K562 (cell line): ENCODE measurements around the gene GIGYF2. TPM values are rescaled to one million over a fixed set of nuclear protein-coding genes. Genes with fewer than 3 reads are reported as not detected.

Experiments used
- ATAC-seq: fragments of 200-7000 bp; cut with Tn5 transposase; 3 replicates; pipeline ENCODE4 v1.9.1; 2020; ENCODE audit warnings: moderate library complexity
- BruUV-seq: library from RNA; stranded (reverse); fragments of 400-500 nt; replicated peaks from 2 replicates; lab custom pipeline; 2021; lab: Mats Ljungman, UMichigan
- CTCF ChIA-PET: fragments of 300-600 bp; formaldehyde crosslinking; extraction: SDS; loops from one replicate; lab custom pipeline; 2021; ENCODE audit warnings: low intra/inter-chr PET ratio; lab: Yijun Ruan, JAX
- POLR2A ChIA-PET: fragments of 300-600, 350-650 bp; sonication (Branson Sonifier 250); formaldehyde crosslinking; extraction: SDS; loops from one replicate; lab custom pipeline; 2021; ENCODE audit warnings: antibody characterized with exemption, inconsistent platforms; lab: Yijun Ruan, JAX
- DNase-seq, 4 experiments: peaks; one replicate each; pipeline versions ENCODE4 v3.0.0 to v3.0.0-alpha.2; 2011 to 2018; ENCODE audit warnings: low spot score in 3 of 4, mixed read lengths in 3 of 4; ENCODE audit errors: extremely low read depth in 1 of 4
- FAIRE-seq: peaks from 2 replicates; lab custom pipeline; 2011; peaks lifted over from hg19 to GRCh38; lab: Jason Lieb, UNC
- H2AFZ ChIP-seq: 2 replicates; pipeline ENCODE4 v1.6.0; 2011; ENCODE audit warnings: low read depth, low read length, control low read depth, inconsistent platforms
- H3K27ac ChIP-seq: fragments of 200-600 bp; 3 replicates; pipeline ENCODE4 v1.8.0; 2011; ENCODE audit warnings: low read depth, mild to moderate bottlenecking, control low read depth, inconsistent platforms, low read length, moderate library complexity, mixed read lengths; ENCODE audit errors: extremely low read depth
- H3K27me3 ChIP-seq, 2 experiments: fragments of 300-600 bp in 1 of 2; 2 replicates in 1 of 2; 3 replicates in 1 of 2; pipeline versions ENCODE4 v1.6.0 to v1.8.0; 2011; ENCODE audit warnings: inconsistent platforms in 2 of 2, low read length in 2 of 2, mild to moderate bottlenecking in 1 of 2, mixed read lengths in 1 of 2, moderate library complexity in 1 of 2; ENCODE audit not compliant: control insufficient read depth in 2 of 2, insufficient read depth in 2 of 2
- H3K36me3 ChIP-seq: fragments of 300-600 bp; 3 replicates; pipeline ENCODE4 v1.8.0; 2011; ENCODE audit warnings: mild to moderate bottlenecking, low read length, inconsistent platforms; ENCODE audit not compliant: control insufficient read depth, insufficient read depth
- H3K4me1 ChIP-seq, 2 experiments: fragments of 200-600 bp in 1 of 2; replicated peaks in 1 of 2; 2 replicates in 1 of 2; 3 replicates in 1 of 2; pipeline versions ENCODE4 v1.5.1 to v1.8.0; 2011; ENCODE audit warnings: inconsistent platforms in 2 of 2, low read length in 2 of 2, mild to moderate bottlenecking in 1 of 2, mixed read lengths in 1 of 2, moderate library complexity in 1 of 2; ENCODE audit not compliant: control insufficient read depth in 2 of 2, insufficient read depth in 2 of 2
- H3K4me2 ChIP-seq: 2 replicates; pipeline ENCODE4 v1.6.1; 2011; ENCODE audit warnings: low read length, control low read depth, inconsistent platforms, mixed read lengths; ENCODE audit not compliant: insufficient read depth
- H3K4me3 ChIP-seq: fragments of 200-600 bp; sonication (generic), shearing (Covaris generic); 2 replicates; pipeline ENCODE4 v1.5.1; 2016; ENCODE audit warnings: control low read depth, inconsistent platforms
- H3K79me2 ChIP-seq: fragments of 200-600 bp; 3 replicates; pipeline ENCODE4 v1.8.0; 2011; ENCODE audit warnings: low read length, inconsistent platforms; ENCODE audit not compliant: control insufficient read depth, insufficient read depth
- H3K9ac ChIP-seq, 2 experiments: 2 replicates each; pipeline versions ENCODE4 v1.6.0 to v1.6.1; 2011; ENCODE audit warnings: low read depth in 2 of 2, low read length in 2 of 2, control low read depth in 1 of 2, inconsistent platforms in 1 of 2, mild to moderate bottlenecking in 1 of 2, mixed read lengths in 1 of 2; ENCODE audit not compliant: insufficient read depth in 1 of 2
- H3K9me1 ChIP-seq: one replicate; pipeline ENCODE4 v1.6.0; 2011; ENCODE audit warnings: inconsistent platforms, mild to moderate bottlenecking, low read length, moderate library complexity; ENCODE audit not compliant: control insufficient read depth, insufficient read depth
- H3K9me3 ChIP-seq: replicated peaks from 2 replicates; pipeline ENCODE4 v1.5.1; 2011; ENCODE audit warnings: low read depth, low read length, inconsistent platforms; ENCODE audit not compliant: control insufficient read depth, insufficient read depth
- H4K20me1 ChIP-seq: replicated peaks from 2 replicates; pipeline ENCODE4 v1.6.1; 2011; ENCODE audit warnings: low read length, inconsistent platforms, mixed read lengths; ENCODE audit not compliant: control insufficient read depth, insufficient read depth
- ETS2 ChIP-seq: IDR thresholded peaks from 2 replicates; pipeline ENCODE4 v1.6.1; 2016; ENCODE audit warnings: borderline replicate concordance, missing genetic modification characterization, mild to moderate bottlenecking, moderate library complexity, missing compliant biosample characterization; ENCODE audit not compliant: poor library complexity, severe bottlenecking
- GATA2 ChIP-seq: sonication (generic); formaldehyde crosslinking; IDR thresholded peaks from 2 replicates; pipeline ENCODE4 v1.4.0; 2020; ENCODE audit warnings: mild to moderate bottlenecking, missing genetic modification reagents
- MAFG ChIP-seq: fragments of 450-650 bp; conservative IDR thresholded peaks from 2 replicates; pipeline ENCODE4 v1.6.1; 2016; ENCODE audit warnings: missing genetic modification characterization, missing compliant biosample characterization
- SLC30A9 ChIP-seq: fragments of 250-450 bp; sonication (Bioruptor Pico); IDR thresholded peaks from 2 replicates; pipeline ENCODE4 v1.8.0; 2022; ENCODE audit warnings: mild to moderate bottlenecking, moderate library complexity
- SNRNP70 ChIP-seq: fragments of 200-400 bp; formaldehyde crosslinking; optimal IDR thresholded peaks from 2 replicates; pipeline ENCODE3; 2017; ENCODE audit warnings: low read depth, low read length
- TRIM28 ChIP-seq: fragments of 450-650 bp; IDR thresholded peaks from 2 replicates; pipeline ENCODE4 v1.6.1; 2017
- WGBS: fragments of 100-300 bp; shearing (Covaris generic); methylation state at CpG from one replicate; pipeline ENCODE4 v1.1.6; 2016; ENCODE audit warnings: low coverage, mixed read lengths; ENCODE audit not compliant: insufficient coverage; ENCODE audit errors: missing lambda C conversion rate; 5-methylcytosine and 5-hydroxymethylcytosine counted together
- in situ Hi-C: fragments of 300-500 bp; cut with MboI; formaldehyde crosslinking; loops from 4 replicates; pipeline ENCODE4 v1.15.0; 2018; ENCODE audit warnings: inconsistent platforms, mixed read lengths
- intact Hi-C: fragments of 100-400 bp; cut with micrococcal nuclease; formaldehyde crosslinking; loops from 2 replicates; pipeline ENCODE4 v1.14.2; 2022
- polyA plus RNA-seq, 8 experiments: library from polyadenylated mRNA; depleted of rRNA in 4 of 8; stranded (reverse) in 5 of 8; unstranded in 3 of 8; fragments of >200 nt; fragmentation: Nextera tagmentation in 2 of 8; fragmentation: Illumina TruSeq in 1 of 8; extraction: Ambion mirVana in 2 of 8; extraction: Trizol in 1 of 8; gene quantifications; 2 replicates each; pipeline versions ENCODE4 v1.2.1 to v1.2.3, GENCODE V29; 2011 to 2014; ENCODE audit warnings: inconsistent platforms in 1 of 8, missing spikeins in 1 of 8
- total RNA-seq, 7 experiments: library from RNA; depleted of rRNA in 6 of 7; stranded (reverse); fragments of >200 nt in 6 of 7; fragmentation: Illumina TruSeq in 2 of 7; extraction: Trizol in 2 of 7; gene quantifications; 2 replicates each; pipeline versions ENCODE4 v1.2.1 to v1.2.3, GENCODE V29; 2011 to 2021; ENCODE audit warnings: low replicate concordance in 1 of 7
- TF ChIP-seq, protein P1 (sequence below): fragments of 250-450 bp; sonication (Bioruptor Pico); IDR thresholded peaks from 2 replicates; pipeline ENCODE4 v1.9.0; 2021; ENCODE audit warnings: mild to moderate bottlenecking, inconsistent platforms
- TF ChIP-seq, protein P2 (sequence below): fragments of 250-450 bp; sonication (Bioruptor Pico); IDR thresholded peaks from 2 replicates; pipeline ENCODE4 v1.4.0; 2020; ENCODE audit warnings: mild to moderate bottlenecking, moderate library complexity

GIGYF2 gene
- total and polyA plus RNA-seq, 9 of the 15 experiments (the other 6 are each of a cell fraction or from before 2014, with no cell fraction given) = 12.7 to 52.7 (median 34.9) TPM

DNA sequence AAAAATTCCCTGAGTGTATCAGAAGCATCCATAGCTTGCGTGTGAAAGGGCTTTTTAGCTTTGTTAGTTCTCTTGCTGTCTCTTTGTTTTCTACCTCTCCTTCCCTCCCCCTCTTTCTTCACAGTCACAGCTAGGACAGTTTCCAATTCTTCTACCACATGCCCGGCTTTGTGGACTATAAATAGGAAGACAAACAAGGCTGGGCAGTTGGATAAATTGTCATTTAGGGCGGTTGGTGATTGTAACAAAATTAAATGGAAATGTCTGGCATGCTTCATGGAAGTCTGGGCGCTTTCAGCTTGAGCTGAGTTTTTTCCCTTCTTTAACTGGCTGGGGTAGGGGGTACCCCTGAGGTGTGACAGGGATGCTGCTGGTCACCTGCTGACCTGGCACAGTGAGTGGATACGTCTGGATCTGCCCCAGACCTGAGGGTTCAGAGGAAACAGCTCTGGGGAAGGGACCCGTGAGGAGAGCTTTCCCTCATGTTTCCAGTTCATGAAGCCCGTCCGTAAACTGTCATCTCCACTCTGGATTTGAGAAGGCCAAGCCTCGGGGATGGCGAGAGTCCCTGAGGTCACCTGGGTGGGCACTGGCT is 29.0 kb upstream of the GIGYF2 start:
- no TSS peak for BruUV-seq
- no peak overlapping the region for H3K27ac ChIP-seq
- DNase-seq (no peak), ATAC-seq (no peak), FAIRE-seq (no peak)
- POLR2A ChIA-PET = interaction anchor here (0.7 to 1.4 kb wide), 2 partner anchors 10 to 331 kb away, joined by 3 to 4 read pairs; no protein-coding TSS in a partner anchor
- H3K36me3 ChIP-seq = no peaks in the 10 kb centered on the region
- no peak overlapping the region for H3K4me2 ChIP-seq
- intact Hi-C loops = no loop called here
- no peaks in the 10 kb centered on the region for H3K9me3 ChIP-seq
- H3K9me1 ChIP-seq = no peaks in the 10 kb centered on the region
- no peak overlapping the region for H3K9ac ChIP-seq
- no peaks in the 10 kb centered on the region for H3K79me2 ChIP-seq
- TF ChIP-seq SNRNP70 (no peak), GATA2 (no peak), SLC30A9 (no peak), MAFG (tag) (no peak), ETS2 (tag) (no peak), TRIM28 (no peak)
- TF ChIP-seq, protein P1, sequence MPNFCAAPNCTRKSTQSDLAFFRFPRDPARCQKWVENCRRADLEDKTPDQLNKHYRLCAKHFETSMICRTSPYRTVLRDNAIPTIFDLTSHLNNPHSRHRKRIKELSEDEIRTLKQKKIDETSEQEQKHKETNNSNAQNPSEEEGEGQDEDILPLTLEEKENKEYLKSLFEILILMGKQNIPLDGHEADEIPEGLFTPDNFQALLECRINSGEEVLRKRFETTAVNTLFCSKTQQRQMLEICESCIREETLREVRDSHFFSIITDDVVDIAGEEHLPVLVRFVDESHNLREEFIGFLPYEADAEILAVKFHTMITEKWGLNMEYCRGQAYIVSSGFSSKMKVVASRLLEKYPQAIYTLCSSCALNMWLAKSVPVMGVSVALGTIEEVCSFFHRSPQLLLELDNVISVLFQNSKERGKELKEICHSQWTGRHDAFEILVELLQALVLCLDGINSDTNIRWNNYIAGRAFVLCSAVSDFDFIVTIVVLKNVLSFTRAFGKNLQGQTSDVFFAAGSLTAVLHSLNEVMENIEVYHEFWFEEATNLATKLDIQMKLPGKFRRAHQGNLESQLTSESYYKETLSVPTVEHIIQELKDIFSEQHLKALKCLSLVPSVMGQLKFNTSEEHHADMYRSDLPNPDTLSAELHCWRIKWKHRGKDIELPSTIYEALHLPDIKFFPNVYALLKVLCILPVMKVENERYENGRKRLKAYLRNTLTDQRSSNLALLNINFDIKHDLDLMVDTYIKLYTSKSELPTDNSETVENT (CRISPR knock-in tag) = no peak
- TF ChIP-seq, protein P2, sequence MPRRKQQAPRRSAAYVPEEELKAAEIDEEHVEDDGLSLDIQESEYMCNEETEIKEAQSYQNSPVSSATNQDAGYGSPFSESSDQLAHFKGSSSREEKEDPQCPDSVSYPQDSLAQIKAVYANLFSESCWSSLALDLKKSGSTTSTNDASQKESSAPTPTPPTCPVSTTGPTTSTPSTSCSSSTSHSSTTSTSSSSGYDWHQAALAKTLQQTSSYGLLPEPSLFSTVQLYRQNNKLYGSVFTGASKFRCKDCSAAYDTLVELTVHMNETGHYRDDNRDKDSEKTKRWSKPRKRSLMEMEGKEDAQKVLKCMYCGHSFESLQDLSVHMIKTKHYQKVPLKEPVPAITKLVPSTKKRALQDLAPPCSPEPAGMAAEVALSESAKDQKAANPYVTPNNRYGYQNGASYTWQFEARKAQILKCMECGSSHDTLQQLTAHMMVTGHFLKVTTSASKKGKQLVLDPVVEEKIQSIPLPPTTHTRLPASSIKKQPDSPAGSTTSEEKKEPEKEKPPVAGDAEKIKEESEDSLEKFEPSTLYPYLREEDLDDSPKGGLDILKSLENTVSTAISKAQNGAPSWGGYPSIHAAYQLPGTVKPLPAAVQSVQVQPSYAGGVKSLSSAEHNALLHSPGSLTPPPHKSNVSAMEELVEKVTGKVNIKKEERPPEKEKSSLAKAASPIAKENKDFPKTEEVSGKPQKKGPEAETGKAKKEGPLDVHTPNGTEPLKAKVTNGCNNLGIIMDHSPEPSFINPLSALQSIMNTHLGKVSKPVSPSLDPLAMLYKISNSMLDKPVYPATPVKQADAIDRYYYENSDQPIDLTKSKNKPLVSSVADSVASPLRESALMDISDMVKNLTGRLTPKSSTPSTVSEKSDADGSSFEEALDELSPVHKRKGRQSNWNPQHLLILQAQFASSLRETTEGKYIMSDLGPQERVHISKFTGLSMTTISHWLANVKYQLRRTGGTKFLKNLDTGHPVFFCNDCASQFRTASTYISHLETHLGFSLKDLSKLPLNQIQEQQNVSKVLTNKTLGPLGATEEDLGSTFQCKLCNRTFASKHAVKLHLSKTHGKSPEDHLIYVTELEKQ (CRISPR knock-in tag) = no peak
- peaks cover 0 to 13% of the 10 kb centered on the region in 2 experiments; a peak in 2 of 5 replicates for H3K27me3 ChIP-seq
- no peaks in the 10 kb centered on the region for H4K20me1 ChIP-seq
- H3K4me3 ChIP-seq = no peak overlapping the region
- WGBS = 27% methylated on average over 7 of the region's 10 CpGs
- no peak overlapping the region for H2AFZ ChIP-seq
- CTCF ChIA-PET = interaction anchor here (2.2 kb wide), 1 partner anchor 62 kb away, joined by 12 read pairs; no protein-coding TSS in a partner anchor
- H3K4me1 ChIP-seq = no peaks in the 10 kb centered on the region; a peak in 2 of 5 replicates
- in situ Hi-C loops = no loop called here
